Measurements from ENCODE around the gene GLIS1. TPM values are rescaled to one million over a fixed set of nuclear protein-coding genes. Genes with fewer than 3 reads are reported as not detected.
A peak's percentile ranks its signal among the peaks of the same experiment; 100 is the strongest.

The GLIS1 gene
- polyA plus RNA-seq, 1 donor from 2014 or later: not detected

DNA sequence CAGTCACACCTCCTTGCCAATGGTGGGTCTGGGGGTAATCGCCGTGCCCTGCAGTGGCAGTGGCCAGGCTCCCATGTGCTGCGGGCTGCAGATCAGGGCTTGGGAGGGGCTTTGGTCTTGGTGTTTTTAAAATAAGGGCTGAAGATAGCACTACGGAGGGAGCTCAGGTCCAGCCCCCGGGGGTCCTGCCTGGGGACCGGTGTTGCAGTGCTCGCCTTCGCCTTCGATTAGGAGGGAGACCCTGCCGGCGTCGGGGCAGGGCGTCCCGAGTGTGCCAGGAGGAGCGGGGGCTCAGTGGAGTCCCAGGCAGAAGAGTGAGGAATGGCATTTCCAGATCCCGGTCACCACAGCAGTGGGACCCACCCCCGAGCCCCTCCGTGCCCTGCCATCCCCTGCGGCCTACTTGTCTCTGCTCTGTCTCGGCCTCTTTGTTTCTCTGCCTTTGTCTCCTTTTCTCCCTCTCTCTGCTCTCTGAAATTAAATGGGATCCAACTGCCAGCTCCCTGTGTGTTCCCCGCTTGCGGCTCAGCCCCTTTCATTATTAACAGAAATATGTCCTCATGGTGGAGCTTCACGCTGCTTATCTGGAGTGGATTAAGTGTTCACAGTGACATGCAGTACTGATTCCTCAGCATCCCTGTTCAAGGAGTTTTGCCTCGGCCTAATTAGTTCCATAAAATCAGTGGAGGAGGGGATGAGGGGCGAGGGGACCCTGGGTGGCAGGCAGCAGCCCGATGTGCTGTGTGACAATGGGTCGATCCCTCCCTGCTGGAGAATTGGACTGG is 235.3 kb downstream of the GLIS1 start:
- no peaks in the 10 kb centered on the region for H3K9me2 ChIP-seq (ENCODE audit: insufficient read depth, low read length)
- H2AFZ ChIP-seq (ENCODE audit: low read depth, low read length): no peak overlapping the region
- H3F3A ChIP-seq (ENCODE audit: insufficient read depth, low read length, poor library complexity, severe bottlenecking): no peaks in the 10 kb centered on the region
- no peaks in the 10 kb centered on the region for H3K9me3 ChIP-seq (ENCODE audit: low read length)
- H3K27ac ChIP-seq (ENCODE audit: low read length): peak overlapping the region; percentile 18
- no peaks in the 10 kb centered on the region for H3K79me2 ChIP-seq (replicated peaks; ENCODE audit: insufficient read depth, low read length)
- no peak overlapping the region for H3K4me3 ChIP-seq (ENCODE audit: low read length)
- TF ChIP-seq, protein P1, sequence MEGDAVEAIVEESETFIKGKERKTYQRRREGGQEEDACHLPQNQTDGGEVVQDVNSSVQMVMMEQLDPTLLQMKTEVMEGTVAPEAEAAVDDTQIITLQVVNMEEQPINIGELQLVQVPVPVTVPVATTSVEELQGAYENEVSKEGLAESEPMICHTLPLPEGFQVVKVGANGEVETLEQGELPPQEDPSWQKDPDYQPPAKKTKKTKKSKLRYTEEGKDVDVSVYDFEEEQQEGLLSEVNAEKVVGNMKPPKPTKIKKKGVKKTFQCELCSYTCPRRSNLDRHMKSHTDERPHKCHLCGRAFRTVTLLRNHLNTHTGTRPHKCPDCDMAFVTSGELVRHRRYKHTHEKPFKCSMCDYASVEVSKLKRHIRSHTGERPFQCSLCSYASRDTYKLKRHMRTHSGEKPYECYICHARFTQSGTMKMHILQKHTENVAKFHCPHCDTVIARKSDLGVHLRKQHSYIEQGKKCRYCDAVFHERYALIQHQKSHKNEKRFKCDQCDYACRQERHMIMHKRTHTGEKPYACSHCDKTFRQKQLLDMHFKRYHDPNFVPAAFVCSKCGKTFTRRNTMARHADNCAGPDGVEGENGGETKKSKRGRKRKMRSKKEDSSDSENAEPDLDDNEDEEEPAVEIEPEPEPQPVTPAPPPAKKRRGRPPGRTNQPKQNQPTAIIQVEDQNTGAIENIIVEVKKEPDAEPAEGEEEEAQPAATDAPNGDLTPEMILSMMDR (IDR thresholded peaks at IDR 0.05; ENCODE audit: poor library complexity, severe bottlenecking): peak; percentile 35
- TF ChIP-seq RAD21 (conservative IDR thresholded peaks at IDR 0.05) (peak; percentile 46), EZH2 (IDR thresholded peaks at IDR 0.05; ENCODE audit: borderline replicate concordance, insufficient read depth, low read length, poor library complexity, severe bottlenecking) (no peak)
- no peak overlapping the region for H3K4me2 ChIP-seq (ENCODE audit: low read length)
- no peaks in the 10 kb centered on the region for H4K20me1 ChIP-seq (ENCODE audit: insufficient read depth)
- H3K27me3 ChIP-seq (ENCODE audit: insufficient read depth, low read depth, low read length): no peaks in the 10 kb centered on the region
- no peaks in the 10 kb centered on the region for H3K36me3 ChIP-seq (ENCODE audit: insufficient read depth, low read length)
- peak overlapping the region; percentile 41 for H3K9ac ChIP-seq (ENCODE audit: low read length)

DNA sequence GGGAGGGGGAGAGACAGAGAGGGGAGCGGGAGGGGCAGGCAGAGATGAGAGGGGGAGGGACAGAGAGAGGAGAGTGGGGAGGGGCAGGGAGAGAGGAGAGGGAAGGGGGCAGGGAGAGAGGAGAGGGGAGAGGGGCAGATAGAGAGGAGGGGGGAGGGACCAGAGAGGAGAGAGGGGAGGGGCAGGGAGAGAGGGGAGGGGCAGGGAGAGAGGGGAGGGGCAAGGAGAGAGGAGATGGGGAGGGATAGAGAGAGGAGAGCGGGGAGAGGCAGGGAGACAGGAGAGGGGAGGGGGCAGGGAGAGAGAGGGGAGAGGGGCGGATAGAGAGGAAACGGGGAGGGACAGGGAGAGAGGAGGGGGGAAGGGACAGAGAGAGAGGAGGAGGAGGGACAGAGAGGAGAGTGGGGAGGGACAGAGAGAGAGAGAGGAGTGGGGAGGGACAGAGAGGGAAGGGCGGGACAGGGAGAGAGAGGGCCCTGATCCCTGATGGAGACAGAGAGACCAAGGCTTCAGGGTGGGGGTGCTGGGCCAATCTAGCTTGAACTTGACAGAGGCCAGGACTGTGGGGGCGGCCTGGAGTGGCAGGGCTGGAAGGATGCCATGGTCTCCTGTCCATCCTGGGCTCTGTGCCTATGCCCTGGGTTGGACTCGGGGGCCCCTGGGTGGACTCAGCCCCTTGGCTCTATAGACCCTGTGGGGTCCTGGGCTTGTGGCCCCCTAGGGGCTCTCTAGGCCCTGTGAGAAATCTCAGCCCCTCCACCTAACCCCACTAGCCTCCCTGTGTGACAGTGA is 236.1 kb downstream of the GLIS1 start:
- no peaks in the 10 kb centered on the region for H3K27me3 ChIP-seq (ENCODE audit: insufficient read depth, low read depth, low read length)
- no peaks in the 10 kb centered on the region for H3F3A ChIP-seq (ENCODE audit: insufficient read depth, low read length, poor library complexity, severe bottlenecking)
- H4K20me1 ChIP-seq (ENCODE audit: insufficient read depth): no peaks in the 10 kb centered on the region
- no peak overlapping the region for H3K9ac ChIP-seq (ENCODE audit: low read length)
- no peak for TF ChIP-seq EP300 (conservative IDR thresholded peaks at IDR 0.05; ENCODE audit: poor library complexity, severe bottlenecking)
- no peak for TF ChIP-seq TAF1 (IDR thresholded peaks at IDR 0.05; ENCODE audit: low read depth)
- TF ChIP-seq, protein P2, sequence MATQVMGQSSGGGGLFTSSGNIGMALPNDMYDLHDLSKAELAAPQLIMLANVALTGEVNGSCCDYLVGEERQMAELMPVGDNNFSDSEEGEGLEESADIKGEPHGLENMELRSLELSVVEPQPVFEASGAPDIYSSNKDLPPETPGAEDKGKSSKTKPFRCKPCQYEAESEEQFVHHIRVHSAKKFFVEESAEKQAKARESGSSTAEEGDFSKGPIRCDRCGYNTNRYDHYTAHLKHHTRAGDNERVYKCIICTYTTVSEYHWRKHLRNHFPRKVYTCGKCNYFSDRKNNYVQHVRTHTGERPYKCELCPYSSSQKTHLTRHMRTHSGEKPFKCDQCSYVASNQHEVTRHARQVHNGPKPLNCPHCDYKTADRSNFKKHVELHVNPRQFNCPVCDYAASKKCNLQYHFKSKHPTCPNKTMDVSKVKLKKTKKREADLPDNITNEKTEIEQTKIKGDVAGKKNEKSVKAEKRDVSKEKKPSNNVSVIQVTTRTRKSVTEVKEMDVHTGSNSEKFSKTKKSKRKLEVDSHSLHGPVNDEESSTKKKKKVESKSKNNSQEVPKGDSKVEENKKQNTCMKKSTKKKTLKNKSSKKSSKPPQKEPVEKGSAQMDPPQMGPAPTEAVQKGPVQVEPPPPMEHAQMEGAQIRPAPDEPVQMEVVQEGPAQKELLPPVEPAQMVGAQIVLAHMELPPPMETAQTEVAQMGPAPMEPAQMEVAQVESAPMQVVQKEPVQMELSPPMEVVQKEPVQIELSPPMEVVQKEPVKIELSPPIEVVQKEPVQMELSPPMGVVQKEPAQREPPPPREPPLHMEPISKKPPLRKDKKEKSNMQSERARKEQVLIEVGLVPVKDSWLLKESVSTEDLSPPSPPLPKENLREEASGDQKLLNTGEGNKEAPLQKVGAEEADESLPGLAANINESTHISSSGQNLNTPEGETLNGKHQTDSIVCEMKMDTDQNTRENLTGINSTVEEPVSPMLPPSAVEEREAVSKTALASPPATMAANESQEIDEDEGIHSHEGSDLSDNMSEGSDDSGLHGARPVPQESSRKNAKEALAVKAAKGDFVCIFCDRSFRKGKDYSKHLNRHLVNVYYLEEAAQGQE (IDR thresholded peaks at IDR 0.05; ENCODE audit: borderline replicate concordance): no peak
- TF ChIP-seq MXI1 (conservative IDR thresholded peaks at IDR 0.05; ENCODE audit: poor library complexity, severe bottlenecking): no peak
- TF ChIP-seq, protein P1 (IDR thresholded peaks at IDR 0.05; ENCODE audit: poor library complexity, severe bottlenecking): no peak
- no peak for TF ChIP-seq SMC3 (conservative IDR thresholded peaks at IDR 0.05; ENCODE audit: poor library complexity)
- no peaks in the 10 kb centered on the region for H3K79me2 ChIP-seq (replicated peaks; ENCODE audit: insufficient read depth, low read length)
- H3K36me3 ChIP-seq (ENCODE audit: insufficient read depth, low read length): no peaks in the 10 kb centered on the region
- no peaks in the 10 kb centered on the region for H3K9me2 ChIP-seq (ENCODE audit: insufficient read depth, low read length)
- H3K27ac ChIP-seq (ENCODE audit: low read length): no peak overlapping the region
- H3K4me2 ChIP-seq (ENCODE audit: low read length): no peak overlapping the region
- H2AFZ ChIP-seq (ENCODE audit: low read depth, low read length): no peak overlapping the region
- H3K4me3 ChIP-seq (ENCODE audit: low read length): no peak overlapping the region
- H3K9me3 ChIP-seq (ENCODE audit: low read length): no peaks in the 10 kb centered on the region

Data from neural cell (in vitro differentiated cells).